Measurements from ENCODE around the gene FGFRL1. TPM values are rescaled to one million over a fixed set of nuclear protein-coding genes. Genes with fewer than 3 reads are reported as not detected.
"Not testable (repeated sequence)": the region's sequence is repeated elsewhere in the genome, so short reads cannot be mapped to it uniquely, and the experiment has no call there.

The FGFRL1 gene
- total RNA-seq, 1 donor from 2014 or later = 54.1 TPM

DNA sequence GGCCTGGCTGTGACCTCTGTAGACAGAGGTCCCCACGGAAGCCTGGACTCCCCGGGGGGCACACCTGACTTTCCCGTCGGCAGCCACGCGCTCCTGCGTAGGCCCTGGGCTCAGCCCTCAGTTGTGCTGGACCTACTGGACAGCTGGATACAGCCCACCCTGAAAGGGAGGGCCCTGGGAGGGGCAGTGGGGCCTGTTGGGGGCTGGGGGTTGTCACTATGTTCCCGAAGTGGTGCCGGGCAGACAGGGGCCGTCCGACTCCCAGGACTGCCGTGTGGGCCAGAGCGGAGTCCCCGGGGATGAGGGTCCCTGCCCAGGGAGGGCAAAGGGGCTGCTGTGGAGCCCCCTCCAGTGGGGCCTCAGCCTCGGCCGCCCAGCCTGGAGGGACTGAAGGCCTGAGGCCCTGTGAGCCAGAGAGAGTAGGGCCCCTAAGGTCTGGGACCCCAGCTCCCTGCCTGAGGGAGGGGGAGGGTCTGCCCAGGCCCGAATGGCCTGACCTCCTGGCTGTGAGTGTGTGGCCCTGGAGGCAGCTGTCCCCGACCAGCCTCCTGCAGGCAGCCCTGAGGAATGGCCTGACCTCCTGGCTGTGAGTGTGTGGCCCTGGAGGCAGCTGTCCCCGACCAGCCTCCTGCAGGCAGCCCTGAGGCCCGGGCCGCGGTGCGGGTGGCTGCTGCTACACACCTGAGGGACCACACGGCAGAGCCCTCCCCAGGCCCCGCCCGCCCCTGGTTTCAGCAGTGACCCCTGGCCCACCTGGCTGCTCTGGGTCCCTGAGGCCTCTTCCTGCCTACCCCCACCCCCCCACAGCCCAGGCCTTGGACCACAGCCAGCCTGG lies 25.8 kb downstream of the FGFRL1 start:
- DNase-seq (ENCODE audit: low spot score) = no peak

DNA sequence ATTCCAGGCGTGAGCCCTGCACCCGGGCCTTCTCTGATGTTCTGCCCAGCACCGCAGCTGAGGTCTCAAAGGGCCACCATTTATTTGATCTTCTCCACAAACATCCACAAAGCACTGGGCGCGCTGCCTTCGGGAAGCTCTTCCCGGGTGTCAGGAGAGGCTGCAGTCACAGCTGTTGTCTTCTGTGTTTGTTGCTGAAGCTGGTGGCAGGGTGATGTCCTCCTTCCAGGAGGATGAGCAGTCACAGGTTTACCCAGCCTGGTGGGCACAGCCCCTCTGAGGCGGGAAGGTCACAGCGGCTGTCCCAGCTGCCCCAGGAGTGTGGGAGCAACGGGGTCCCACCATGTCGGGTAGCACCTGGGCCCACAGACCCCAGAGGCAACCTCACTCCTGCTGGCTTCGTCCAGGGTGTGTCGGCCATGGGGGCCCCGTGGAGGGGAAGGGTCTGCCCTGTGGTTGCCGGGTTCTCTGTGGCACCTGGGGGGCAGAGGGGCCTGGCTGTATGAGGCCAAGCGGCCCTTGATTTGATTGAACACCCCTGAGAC lies 27.6 kb downstream of the FGFRL1 start:
- no peak for DNase-seq (ENCODE audit: low spot score)

DNA sequence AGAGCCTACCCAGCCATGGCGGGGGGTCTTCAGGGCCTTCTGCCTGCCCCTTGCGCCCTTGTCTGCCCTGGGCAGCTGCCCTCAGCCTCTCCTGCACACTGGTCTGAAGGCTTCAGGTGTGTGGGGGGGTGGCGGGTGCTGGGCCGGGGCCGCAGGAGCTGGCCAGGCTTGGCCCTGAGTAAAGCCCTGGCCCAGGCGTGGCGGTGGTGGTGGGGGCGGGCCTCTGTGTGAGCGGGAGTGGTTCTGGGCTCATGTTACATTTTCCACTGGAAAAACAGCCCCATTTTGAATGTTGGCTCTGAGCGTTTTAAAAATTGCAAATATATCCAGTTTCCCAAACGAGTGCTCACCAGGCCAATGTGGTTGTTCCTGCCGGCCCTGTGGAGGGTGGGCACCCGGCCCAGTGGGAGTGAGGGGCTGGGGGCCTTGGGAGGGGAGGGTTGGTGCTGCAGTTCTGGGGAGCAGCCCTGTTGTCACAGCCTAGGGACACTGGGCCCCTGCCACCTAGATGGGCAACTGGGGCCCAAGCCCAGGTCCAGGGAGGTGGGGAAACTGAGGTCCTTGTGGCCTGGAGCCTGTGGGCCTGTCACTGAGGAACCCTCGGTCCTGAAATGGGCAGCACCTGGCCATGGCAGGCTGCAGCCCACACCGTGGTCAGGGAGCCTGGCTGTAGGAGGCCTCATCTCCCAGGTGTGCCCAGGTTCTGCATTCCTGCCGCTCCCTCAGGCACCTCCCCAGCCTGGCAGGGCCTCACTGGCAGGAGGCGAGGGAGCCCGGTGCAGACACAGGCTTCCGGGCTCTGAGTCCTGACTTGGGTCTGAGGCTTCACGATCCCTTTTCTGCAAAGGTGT lies 28.3 kb downstream of the FGFRL1 start:
- no peak for DNase-seq (ENCODE audit: low spot score)

DNA sequence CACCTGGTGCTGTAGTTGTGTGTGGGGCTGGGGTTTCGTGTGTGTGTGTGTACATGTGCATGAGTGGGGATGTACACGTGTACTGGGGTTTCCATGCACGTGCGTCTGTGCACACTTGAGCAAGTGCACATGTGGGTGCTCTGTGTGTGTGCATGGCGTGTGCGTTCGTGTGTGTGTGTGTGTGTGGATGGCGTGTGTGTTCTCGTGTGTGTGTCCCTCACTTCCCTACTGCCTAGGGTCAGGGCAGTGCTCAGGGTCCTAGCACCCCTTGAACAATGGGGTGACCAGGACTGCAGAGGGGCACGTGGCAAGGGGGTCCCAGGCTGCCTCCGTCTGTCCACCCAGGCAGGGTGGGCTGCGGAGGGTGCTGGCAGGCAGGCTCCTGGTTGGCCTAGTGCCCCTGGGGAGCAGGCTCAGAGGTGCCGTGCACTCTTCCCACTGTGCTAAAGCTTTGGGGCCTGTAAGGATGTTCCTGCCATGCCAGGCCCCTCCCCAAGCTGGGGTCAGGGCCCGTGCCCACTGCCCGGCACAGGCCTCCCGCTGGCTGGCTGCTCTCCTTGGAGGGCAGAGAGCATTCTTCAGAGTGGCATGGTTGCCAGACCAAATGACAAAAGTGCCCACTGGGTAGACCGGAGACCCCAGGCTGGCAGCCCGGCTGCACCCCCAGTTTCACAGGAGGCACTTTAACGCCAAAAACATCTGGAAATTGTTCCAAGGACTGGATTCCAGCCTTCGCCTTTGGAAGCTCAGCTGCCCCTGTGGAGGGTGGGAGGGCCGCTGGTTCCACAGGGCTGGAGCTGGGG lies 29.1 kb downstream of the FGFRL1 start:
- DNase-seq (ENCODE audit: low spot score) = no peak

DNA sequence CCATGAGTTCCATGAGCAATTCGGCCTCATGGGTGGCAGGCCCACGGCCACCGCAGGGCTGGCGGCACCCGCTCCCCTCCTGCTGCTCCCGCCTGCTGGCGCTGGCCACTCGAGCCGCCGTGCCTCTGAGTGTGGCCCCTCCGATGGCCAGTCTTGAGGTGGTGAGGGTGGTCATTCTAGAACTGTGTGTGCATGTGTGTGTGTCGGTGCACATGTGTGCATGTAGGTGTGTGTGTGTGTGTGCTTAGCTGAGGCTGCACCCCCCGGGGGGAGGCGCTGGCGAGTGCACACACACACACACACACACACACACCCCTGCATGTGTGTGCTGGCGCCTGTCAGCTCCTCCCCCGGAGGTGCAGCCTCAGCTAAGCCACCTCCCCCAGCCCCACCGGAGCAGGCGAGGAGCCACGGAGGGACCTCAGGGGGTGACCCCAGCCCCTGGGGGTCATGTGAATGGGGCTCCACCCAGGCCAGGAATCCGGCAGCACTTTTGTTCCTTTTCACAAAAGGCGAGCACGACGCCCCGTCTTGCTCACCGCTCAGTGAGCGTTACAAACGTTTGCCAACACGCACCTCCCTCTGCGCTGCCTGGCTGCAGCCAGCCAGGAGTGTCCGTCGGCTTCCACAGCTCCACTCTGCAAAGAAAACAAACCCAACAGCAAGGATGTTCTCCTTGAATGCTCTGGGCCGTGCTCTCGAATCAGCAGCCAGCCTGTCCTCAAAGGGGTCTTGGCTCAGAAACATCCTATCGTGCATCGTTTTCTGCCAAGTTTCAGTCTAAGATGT lies 29.9 kb downstream of the FGFRL1 start:
- no peak for DNase-seq (ENCODE audit: low spot score)

DNA sequence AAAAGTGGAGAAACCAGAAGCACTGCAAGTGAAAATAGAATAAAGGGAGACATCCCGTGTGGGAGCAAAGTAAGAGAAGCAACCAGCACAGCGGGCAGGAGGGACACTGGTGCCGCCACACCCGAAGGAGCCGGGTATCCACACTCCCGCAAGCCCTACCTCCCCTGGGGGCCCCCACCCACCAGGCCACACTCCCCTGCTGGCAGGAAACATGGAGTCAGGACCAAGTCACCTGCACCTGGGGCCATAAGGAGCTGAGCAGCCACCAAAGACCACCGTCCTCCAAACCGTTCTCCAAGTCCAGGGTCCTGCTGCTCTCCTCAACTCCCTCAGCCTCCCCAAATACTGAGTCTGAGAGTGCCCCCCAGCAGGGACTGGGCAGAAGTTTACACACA lies 30.5 kb downstream of the FGFRL1 start:
- no peak for DNase-seq (ENCODE audit: low spot score)

DNA sequence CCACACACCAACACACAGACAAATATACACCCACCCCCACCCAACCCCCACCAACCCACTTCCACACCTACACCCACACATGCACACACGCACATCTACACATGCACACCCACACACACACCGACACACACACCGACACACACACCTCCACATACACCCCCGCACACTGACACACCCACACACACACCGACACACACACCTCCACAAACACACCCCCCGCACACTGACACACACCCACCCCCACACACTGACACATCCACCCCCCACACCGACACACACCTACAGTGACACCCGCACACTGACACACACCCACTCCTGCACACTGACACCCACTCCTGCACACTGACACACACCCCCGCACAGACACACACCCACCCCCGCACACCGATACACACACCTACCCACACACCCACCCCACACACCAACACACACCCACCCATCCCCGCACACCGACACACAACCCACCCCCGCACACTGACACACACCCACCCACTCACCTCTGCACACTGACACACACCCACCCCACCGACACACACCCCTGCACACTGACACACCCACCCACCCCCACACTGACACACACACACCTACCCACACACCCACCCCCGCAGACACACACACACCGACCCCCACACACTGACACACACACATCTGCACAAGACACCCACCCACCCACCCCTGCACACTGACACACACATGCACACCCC lies 31.1 kb downstream of the FGFRL1 start:
- no peak for DNase-seq (ENCODE audit: low spot score)

DNA sequence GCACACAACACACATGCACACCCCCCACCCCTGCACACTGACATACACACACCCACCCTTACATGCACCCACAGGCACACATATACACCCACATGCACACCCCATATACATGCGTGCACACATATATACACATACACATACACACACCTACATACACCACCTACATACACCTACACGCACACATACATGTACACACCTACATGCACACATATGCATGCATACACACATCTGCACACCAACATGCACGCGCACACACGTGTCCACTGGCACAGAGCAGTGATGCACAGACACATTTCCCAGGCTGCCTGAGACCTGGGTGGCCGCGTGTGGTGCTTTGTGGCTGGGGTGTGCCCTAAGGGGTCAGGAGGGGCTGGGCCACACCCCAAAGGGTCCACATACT lies 31.7 kb downstream of the FGFRL1 start:
- no peak for DNase-seq (ENCODE audit: low spot score)

DNA sequence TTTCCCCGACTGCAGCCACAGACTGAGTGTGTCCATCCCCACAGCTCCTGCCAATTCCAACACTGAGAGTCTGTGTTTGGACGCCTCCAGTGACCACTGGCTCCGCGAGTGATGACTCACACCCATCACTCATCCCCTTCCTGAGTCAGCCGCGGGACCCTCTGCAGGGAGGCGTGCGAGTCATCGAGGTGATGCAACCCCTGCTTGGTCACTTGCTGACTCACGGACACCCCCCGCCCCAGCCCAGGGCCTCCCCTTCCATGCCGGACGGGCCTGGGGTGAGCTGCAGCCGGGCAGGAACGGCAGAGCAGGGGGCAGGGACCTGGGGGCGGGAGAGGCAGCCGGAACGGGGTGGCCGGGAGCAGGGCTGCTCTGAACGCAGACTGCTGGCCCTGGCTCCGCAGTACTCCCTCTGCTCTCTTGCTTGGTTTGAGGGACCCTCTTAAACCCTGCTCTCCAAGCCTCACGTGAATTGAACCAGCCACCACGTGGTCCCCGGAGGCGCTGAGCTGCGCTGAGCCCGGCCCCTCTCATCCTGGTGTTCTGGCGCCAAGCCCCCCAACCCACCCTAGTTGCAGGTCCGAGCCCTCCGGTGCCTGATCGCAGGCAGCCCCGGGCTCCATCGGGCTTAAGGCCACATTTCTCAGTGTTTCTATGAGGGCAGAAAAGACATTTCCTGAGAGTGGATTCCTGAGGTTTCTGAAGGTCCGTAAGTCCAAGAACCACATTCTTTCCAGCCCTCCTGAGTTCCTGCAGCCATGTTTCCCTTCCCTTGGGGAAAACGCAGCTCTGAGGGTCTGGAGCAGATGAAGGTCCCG lies 32.4 kb downstream of the FGFRL1 start:
- DNase-seq (ENCODE audit: low spot score) = peak; percentile 95

DNA sequence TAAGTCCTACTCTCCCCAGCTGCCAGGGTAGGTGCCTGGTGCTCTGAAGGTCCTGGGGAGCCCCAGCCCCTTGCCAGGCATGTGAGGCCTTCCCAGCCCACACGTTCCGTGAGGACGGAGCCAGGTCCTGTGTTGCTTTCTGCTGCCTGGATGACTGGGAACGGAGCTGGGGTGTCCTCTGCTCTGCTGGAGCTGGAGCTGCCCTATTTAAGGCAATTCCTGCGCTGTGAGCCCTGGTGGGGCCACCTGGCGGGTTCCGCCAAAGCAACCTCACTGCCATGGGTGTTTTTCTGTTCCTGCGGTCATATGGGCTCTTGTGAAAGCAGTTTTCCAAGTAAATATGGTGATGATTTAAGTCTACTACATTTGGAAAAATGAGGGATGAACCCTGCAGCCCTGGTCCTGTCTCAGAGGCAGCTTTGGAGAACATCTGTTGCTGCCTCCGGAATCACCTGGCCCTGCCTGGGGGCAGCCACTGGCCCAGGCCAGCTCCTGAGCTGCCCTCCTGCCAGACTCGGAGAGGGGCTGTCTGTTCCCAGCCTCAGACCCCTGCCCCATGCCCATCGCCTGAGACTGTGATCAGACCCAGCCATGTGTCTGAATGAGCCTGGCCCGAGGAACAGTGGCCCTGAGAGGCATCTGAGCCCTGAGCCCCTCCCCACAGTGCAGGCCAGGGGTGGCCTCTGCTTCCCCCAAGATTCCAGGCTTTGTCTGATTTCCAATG lies 33.2 kb downstream of the FGFRL1 start:
- no peak for DNase-seq (ENCODE audit: low spot score)

DNA sequence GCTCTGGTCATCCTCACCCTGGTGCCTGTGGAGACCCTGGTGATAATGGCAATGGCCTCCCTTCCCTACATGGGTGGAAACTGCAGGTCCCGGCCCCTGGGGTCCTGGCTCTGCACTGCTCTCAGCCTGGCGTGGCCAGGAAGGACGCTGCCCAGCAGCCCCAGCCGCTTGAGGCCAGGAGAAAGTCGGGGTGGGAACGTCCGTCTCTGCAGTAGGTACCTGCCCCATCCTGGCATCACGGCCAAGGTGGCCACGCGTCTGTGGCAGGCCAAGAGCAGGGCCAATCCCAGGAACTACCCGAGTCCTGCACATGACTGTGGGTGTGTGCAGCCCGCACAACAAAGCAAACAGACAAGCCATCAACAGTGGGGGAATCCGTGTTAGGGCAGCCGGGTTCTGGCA lies 33.8 kb downstream of the FGFRL1 start:
- no peak for DNase-seq (ENCODE audit: low spot score)

DNA sequence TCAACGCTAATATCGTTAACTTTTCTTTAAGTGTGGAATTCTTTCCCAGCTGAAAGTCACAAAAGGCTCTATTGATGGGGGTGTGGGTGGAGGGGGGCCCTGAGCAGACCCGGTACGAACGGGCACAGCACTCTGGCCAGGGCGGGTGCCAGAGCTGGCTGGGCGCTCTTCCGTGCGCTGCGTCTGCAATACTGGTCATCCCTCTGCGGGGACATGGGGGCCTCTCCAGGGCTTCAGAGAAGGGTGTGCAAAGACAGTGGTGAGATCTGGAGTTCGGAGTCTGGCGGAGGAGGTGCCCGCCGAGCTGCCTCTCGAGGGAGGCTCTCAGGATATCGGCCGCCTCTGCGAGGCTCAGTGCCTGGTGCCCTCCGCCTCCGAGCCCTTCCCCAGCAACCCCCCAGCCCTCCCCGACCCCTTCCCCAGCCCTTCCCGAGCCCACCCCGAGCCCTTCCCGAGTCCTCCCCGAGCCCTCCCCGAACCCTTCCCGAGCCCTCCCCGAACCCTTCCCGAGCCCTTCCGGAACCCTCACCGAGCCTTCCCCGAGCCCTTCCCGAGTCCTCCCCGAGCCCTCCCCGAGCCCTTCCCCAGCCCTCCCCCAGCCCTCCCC lies 34.3 kb downstream of the FGFRL1 start:
- DNase-seq (ENCODE audit: low spot score) = no peak

DNA sequence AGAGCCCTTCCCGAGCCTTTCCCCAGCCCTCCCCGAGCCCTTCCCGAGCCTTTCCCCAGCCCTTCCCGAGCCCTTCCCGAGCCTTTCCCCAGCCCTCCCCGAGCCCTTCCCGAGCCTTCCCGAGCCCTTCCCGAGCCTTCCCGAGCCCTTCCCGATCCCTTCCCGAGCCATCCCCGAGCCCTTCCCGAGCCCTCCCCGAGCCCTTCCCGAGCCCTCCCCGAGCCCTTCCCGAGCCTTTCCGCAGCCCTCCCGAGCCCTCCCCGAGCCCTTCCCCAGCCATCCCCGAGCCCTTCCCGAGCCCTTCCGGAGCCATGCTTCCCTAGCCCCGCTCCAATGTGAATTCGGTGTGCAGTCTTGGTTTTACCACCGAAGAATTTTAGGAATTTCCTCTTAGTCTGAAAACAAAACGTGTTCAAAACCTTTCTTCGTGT lies 35.2 kb downstream of the FGFRL1 start:
- DNase-seq (ENCODE audit: low spot score) = not testable (repeated sequence)

DNA sequence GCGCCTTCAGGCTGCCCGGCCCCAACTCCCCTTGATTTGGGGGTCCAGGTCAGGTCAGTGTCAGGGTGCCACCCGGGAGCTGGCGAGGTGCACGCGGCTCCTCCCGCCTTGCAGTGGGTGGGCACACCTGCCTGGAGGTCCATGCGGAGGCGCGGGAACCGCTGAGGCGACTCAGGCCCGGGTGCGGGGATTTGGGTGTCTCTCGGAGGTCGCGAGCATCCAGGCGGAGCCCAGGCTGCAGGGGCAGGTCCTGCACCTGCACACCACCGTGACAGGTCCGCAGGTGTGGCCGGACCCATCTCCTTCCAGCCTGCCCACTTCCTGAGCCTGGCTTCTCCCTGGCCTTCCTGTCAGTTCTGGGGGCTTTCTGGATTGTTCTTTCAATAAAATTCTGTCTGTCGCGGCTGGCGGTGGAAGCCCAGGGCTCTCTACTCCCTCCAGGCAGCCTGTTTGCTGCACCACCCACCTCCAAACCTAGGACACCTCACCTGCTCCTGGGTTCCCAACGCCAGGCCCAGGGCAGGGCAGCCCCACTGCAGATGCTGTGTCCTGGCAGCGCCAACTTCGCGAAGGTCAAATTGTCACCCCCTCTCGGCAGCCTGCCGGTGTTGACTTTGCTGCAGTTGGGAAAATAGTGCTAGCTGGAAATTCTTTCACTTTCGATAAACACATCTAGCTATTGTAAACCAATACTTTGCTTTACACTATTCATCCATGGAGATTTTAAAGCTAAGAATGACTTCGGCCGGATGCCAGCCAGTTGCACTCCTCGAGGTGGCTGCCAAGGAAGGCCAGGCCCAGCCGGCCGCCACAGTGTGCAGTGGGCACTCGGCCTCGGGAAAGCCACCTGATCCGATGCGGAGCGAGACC lies 35.9 kb downstream of the FGFRL1 start:
- no peak for DNase-seq (ENCODE audit: low spot score)

DNA sequence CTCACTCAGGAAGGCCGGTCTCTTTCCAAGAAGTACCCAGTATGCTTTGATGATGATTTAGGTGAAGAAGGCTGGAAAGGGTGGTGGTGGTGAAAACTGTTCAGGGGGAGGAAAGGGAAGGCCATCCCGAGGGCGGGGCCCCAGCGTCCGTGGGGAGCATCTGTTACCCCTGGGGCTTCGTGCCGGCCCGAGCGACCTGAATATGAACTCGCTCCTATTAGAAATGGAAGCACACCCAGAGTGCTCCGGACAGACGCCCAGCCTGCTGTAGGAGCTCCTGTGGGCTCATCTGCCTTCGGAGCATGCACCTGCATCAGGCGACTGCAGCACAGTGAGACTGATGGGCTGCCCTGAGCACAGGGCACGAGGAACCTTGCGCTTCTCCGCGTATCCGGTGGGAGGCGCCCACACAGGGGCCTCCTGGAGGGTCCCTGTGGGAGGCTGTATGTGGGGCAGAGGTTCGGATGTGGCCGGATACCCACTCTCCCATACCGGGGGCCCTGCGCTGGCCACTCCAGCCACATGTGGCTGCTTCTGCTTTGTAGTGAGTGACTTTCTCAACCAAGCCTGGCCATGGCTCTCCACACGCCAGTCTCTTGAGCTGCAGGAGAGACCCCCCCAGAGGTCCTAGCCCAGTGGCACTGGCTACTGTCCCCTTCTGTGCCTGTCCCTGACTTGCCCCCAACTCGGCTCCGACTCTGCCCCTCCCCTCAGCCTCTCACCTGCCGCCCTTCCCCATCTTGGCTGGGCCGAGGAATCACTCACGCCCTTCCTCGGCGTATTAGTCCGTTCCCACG lies 36.7 kb downstream of the FGFRL1 start:
- peak; percentile 87 for DNase-seq (ENCODE audit: low spot score)

All from mesenteric fat pad (tissue), 1 donor.